ENCODE results near the gene GMPR.

The GMPR gene

DNA sequence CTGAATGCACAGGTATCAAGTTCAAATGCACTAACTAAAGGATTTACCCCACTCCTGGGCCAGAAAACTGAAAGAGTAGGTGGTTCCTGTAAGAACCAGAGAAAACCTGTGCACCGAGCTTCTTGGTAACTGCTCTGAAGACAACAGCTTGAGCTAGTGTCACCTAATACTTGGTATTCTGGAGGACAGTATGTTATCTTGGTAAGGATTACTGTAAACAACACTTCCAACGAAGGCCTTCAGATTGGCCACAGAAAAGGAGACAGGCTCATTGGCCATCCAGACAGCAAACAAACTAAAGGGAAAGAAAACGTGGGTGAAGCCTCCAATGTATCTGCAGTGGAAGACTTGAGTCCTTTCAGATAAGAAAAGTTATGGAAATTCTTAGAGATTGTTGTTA is 61.5 kb downstream of the GMPR start:
- TF ChIP-seq, protein P1, sequence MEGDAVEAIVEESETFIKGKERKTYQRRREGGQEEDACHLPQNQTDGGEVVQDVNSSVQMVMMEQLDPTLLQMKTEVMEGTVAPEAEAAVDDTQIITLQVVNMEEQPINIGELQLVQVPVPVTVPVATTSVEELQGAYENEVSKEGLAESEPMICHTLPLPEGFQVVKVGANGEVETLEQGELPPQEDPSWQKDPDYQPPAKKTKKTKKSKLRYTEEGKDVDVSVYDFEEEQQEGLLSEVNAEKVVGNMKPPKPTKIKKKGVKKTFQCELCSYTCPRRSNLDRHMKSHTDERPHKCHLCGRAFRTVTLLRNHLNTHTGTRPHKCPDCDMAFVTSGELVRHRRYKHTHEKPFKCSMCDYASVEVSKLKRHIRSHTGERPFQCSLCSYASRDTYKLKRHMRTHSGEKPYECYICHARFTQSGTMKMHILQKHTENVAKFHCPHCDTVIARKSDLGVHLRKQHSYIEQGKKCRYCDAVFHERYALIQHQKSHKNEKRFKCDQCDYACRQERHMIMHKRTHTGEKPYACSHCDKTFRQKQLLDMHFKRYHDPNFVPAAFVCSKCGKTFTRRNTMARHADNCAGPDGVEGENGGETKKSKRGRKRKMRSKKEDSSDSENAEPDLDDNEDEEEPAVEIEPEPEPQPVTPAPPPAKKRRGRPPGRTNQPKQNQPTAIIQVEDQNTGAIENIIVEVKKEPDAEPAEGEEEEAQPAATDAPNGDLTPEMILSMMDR (IDR thresholded peaks at IDR 0.05): no peak

DNA sequence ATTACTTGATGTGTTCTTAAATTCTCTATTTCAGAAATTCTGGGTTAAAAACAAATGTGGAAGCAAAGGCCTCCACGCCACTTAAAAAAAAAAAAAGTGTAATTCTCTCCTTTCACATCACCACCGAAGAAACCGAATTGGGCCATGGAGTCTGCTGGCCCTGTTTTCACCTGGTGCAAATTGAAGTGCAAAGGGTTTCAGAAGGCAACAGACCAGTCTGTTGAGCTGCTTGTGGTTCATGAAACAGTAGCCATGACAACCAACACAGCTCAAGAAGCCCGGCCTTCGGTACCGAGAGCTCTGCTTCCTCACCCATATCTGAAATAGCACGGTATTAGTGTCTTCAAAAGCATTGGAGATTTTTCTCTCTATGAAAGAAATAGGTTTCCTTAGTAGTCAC is 63.1 kb downstream of the GMPR start:
- TF ChIP-seq, protein P1 (IDR thresholded peaks at IDR 0.05): no peak

DNA sequence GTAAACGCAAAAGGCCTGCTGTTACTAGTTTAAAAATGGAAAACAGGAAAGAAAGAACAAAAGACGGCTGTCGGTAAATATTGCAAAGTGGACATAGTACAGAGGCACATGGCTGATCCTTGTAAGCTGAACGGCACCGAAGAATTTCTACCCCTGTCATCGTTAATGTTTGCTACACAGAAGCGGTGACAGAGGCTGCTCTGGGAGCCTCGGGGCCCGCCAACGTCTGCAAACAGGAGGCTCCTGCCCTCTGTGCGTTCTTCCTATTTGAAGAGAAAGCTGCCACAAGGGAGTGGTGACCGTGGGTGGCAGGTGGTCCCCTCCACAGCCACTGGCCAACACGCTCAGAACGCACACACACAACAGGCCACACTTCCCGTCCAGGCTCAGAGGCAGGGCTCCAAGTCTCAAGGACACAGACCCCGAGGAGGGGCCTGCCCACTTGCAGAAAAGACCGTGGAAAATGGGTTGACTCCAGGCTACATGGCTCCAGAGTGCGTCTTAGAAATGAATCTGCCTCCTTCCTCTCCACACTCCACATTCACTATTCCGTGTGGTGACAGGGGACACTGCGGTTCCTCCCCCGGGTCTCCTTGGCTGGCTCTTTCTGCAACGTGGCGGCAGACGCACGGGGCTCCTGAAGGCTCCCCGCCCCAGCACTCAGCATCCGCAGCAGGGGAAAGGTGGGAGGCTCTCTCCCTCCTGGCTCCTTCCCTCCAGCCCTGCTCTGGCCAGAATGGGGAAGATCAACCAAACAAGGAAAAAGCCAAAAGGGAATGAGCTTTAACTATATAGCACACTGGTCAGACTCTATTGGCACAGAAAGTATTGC is 64.5 kb downstream of the GMPR start:
- TF ChIP-seq, protein P1 (IDR thresholded peaks at IDR 0.05): no peak

DNA sequence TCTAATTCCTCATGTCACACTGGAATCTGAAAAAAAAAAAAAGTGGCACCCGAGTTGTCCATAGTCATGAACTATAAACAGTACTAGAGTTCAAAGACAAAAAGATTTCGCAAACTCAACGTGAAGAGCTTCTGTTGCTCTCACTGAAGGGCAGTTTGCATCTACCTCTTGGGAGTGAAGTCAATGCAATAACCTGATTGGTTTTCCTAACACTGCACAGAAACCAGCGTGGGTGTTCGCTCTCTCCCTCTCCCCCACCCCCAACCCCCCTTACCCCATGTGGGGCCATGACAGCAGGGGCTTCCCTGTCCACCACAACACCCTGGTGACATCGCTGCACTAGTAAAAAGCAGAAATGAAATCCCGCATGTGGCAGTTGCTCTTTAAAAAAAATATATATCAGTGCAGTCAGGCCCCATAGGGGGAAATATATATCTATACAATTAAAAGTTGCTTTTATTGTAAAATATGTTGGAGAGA is 66.9 kb downstream of the GMPR start:
- TF ChIP-seq, protein P1 (IDR thresholded peaks at IDR 0.05): no peak

DNA sequence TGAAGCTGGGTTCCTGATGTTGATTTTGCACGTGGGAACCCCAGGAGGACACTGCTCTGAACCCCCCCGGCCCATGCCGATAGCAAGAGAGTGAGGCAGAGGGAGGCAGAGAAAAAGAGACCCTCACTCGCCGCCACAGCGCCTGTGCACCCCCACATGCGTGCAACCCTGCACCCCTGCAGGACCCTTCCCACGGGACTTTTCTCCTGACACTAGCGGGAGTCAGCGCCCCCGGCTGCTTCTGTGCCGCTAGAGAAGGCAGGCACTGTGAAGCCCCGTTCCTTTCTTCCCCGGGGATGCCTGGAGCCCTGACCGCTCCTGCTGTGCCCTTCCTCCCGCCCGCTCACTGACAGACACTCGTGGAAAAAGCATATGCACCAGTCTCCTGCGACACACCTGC is 67.4 kb downstream of the GMPR start:
- TF ChIP-seq, protein P1 (IDR thresholded peaks at IDR 0.05): no peak

DNA sequence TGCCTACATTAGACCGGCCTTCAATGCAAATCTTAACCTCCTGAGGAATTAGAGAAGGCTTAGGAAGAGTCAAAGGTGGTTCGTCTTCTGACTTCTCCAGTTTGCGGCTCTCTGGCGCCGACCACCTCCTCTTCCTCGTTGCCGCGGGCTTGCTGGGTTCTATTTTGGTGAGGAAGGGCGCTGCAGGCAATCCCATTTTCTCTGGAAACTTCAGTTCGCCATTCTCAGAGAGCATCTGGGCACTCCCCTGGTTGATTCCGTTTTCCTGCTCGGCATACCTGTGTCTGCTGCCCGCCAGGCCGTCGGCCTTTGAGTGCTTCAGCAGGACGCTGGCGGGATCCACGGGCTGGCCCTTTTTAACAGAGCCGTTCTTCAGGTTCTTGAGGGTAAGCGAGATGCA is 67.9 kb downstream of the GMPR start:
- TF ChIP-seq, protein P1 (IDR thresholded peaks at IDR 0.05): no peak

DNA sequence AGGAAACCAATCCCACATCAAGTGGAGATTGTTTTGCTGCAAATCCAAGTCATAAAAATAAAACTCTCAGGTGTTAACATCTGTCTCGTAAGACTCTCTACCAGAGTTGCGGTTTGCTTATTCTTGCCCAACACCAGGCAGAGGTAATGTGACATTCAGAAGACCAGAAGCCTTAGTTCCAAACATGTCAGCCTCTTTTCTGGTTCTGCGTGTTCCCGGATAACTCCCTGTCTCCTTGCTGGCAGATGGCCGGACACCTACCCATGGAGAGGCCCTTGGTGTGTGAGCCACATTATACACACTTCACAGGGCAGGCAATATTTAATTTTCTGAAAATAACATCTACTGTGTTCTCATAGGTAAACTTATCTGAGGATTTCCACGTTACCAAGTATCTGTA is 73.4 kb downstream of the GMPR start:
- TF ChIP-seq, protein P1 (IDR thresholded peaks at IDR 0.05): no peak

Measured in LNCAP (cell line).